HUDEP-2 (cell line): Measurements from ENCODE around the gene KRT23.
A peak's percentile ranks its signal among the peaks of the same experiment; 100 is the strongest.

ENCODE experiments used
- DNase-seq, 76 experiments: peaks; one replicate each; lab custom pipeline; 2025; ENCODE audit not compliant: unreplicated experiment in 76 of 76; lab: John Stamatoyannopoulos, UW

The KRT23 gene

DNA sequence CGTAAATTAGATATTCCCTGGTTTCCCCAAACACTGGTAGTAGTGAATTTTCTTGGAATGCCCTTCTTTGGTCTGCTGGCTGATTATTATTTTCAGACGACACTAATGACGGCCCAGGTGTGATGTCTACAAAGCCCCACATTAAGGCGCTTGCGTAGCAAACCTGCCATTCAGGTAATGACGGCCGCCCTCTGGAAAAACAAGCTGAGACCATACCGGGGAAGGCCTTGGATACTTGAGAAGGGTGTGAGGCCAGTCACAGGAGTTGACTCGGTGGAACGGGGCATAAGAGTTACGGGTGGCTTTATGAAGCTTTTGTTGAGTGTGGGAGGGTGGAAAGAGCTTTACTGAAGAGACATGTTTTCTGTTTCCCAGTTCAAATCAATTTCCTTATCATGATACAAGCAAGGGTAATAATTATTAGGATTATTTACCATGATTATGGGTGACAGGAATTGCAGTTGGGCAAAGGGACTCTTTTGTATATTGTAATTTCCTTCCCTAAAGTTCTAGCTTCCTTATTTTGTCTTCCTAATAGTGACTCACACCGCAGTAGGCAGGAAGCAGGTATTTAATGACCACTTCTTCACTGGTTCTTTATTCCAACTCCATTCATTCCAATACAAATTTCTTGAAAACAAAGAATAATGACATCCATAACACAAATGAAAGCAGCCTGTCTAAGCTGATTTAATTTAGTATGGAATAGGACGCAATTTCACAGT, 24.8 kb downstream of the KRT23 start:
- DNase-seq, result no peak

DNA sequence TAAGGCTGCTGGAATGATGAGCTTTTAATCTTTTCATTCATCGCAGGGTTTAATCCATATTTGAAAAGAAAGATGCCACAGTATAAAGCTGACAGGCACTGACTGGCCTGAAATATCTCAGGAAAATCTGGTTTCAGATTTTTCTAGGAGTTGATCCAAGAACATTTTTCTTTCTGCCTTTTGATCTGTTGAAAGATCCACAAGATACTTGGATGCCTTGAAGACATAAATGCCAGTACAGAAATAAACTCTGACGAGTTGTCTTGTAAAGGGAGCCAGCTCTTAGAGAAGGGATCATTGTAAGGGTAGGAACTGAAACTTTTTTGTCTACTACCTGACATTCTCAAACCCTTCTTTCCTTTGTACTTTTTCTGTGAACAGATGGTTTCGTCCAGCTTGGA, 27.0 kb downstream of the KRT23 start:
- DNase-seq, result no peak

DNA sequence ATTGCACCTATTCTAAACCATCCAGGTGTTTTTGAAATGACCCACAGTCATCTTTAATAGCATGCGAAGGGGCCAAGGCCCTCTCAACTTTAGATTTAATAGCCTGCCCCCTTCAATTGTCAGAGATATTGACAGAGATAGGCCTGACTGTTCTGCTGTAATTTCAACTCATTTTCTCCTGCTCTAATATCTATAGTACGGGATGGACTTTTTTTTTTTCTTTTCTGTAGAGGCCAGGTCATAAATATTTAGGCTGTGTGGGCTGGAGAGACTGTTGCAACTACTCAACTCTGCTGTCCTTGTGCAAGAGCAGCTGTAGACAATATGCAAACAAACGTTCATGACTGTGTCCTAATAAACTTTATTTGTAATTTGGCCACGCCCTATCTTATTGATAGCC, 27.7 kb downstream of the KRT23 start:
- no peak for DNase-seq

- DNase-seq, result peak in 58 of 76 experiments; percentile 2 to 71 (median 34)
These were observed 28.1 kb downstream of the KRT23 start for GRCh38 chr17:40909351-40909750.

DNA sequence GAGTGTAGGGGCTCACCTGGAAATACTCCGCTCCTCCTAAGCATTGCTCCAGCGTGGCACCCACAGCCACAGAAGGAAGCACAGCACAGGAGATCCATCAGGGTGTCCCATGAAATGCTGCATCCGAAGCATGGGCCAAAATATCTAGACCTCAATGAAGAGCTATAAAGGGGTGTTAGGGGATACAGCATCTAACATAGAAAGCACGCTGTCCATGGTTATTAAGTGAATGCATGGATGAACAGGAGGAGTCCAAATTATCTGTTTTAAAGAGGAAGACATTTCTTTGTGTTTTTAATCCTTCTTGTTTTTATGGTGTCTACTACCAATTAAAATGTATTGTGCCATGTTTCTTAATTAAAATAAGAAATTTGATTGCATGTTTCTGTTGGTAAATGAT, 30.8 kb downstream of the KRT23 start:
- no peak for DNase-seq

DNA sequence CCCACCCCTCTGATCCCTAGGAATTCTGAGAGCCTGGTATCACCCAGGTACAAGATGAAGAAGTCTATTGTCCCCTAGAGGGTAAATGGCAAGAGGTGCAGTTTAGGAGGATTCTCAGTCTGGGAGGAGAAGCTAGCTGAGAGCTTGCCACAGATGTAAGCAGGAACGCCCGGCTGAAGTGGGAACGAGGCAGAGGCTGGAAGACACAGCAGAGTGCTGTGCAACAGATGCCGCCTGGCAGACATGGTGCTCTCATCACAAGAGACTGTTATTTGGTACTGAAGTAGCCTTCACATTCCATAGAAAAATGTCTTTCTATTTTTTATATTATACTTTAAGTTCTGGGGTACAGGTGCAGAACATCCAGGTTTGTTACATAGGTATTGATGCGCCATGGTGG, 32.1 kb downstream of the KRT23 start:
- DNase-seq, result no peak

GRCh38 chr17:40903129-40903847, 34.2 kb downstream of the KRT23 start:
- DNase-seq, result no peak

GRCh38 chr17:40902498-40902897, 34.9 kb downstream of the KRT23 start:
- DNase-seq, result no peak

- no peak for DNase-seq
These were observed 35.4 kb downstream of the KRT23 start for GRCh38 chr17:40901981-40902474.

- no peak for DNase-seq
These were observed 36.6 kb downstream of the KRT23 start for GRCh38 chr17:40900809-40901356.

GRCh38 chr17:40896916-40897455, 40.5 kb downstream of the KRT23 start:
- DNase-seq, result no peak

- no peak for DNase-seq
These were observed 42.2 kb downstream of the KRT23 start for GRCh38 chr17:40895106-40895730.

GRCh38 chr17:40888196-40888720, 49.2 kb downstream of the KRT23 start:
- DNase-seq, result no peak

GRCh38 chr17:40886090-40886489, 51.4 kb downstream of the KRT23 start:
- no peak for DNase-seq

- no peak for DNase-seq
These were observed 52.5 kb downstream of the KRT23 start, which contains the start of gene KRT20 for GRCh38 chr17:40884708-40885512. TSS of gene KRT20 (minus strand) at chr17:40885242. CDS start at chr17:40885185, 57 bp downstream.

DNA sequence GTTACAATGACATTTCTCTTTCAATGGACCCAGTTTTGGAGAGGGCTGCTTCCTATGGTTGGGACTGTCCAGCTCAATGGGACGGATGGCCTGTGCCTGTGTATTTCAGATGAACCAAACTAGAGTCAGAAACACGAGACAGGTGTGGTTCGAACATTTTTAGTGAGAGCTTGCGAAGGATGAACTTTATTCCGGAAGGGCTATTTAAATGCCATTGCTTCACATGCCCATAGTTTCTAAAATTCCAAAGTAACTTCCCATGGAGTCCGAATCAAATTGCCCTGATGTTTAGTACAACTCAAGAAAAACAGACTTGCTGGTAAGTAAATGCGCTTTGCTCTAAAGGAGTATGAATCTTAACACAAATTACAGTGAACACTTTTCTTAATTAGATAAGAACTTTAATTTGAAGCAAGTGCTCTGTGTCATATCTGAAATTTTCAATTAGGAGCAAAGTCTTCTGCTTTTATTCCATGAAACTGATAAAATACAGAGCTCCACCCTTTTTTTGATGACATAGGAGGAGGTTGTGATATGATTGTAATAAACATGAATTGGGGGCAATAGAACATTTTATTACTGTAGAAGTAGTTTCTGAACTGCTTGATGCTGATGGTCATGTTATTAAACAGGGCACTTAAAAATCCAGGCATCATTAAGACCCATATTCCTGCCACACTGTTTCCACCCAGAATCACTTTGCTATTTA, 53.7 kb downstream of the KRT23 start:
- no peak for DNase-seq

DNA sequence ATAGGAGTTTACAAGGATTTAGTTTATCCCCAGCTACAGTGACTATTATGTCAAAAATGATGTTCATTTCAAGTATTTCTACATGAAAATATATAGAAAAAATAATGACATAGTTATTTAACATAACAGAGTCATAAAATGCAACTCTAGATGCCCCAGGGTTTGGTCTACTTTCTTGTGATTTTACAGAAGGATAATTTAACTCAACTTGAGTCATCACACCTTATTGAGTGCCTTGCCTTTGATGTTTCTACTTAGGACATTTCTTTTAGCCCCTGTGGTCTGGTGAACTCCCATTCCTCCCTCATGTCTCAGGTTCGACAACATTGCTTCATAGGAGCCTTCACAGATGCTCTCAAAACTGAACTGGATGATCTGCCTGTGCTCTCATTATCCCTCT, 54.4 kb downstream of the KRT23 start:
- no peak for DNase-seq

DNA sequence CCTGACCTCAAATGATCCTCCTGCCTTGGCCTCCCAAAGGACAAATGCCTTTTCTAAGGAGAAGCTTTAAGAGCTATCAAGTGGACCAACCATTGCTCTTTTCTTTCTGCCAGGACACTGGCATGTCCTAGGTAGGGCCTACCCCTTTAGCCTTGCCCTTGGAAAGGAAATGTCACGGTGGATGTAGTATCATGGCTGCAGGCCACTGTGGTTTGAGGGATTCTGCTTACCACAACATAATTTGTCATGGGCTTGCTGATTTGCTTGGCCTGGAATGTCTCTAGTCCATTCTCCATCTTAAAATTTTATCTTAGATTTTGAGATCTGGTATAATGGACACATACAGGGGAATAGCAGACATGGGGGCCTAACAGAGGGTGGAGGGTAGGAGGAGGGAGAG, 58.4 kb downstream of the KRT23 start:
- DNase-seq, result no peak

- DNase-seq, result no peak
These were observed 59.4 kb downstream of the KRT23 start for GRCh38 chr17:40878044-40878443.
